ENCODE results near the gene FLCN. TPM values are rescaled to one million over a fixed set of nuclear protein-coding genes. Genes with fewer than 3 reads are reported as not detected.
"Not testable (repeated sequence)": the region's sequence is repeated elsewhere in the genome, so short reads cannot be mapped to it uniquely, and the experiment has no call there.

The FLCN gene
- polyA plus RNA-seq, 2 of the 4 experiments (the other 2 are of a cell fraction): 14.2 to 25.1 TPM

- POLR2A ChIA-PET: no interaction called here
- Histone ChIP-seq H3K4me3 (no peak overlapping the region), H3K4me1 (peaks cover 22% of the 10 kb centered on the region), H3K9me3 (no peaks in the 10 kb centered on the region), H3K4me2 (no peak overlapping the region), H3K27ac (no peak overlapping the region)
- ATAC-seq (no peak), DNase-seq (ENCODE audit: low read depth in 1 of 2, low spot score in 1 of 2) (no peak), FAIRE-seq (no peak)
- CTCF ChIA-PET: interaction anchor here (0.7 kb wide), 1 partner anchor 71 kb away, joined by 3 read pairs; no protein-coding TSS in a partner anchor
- whole genome bisulfite sequencing (ENCODE audit: missing lambda C conversion rate): 73% methylated on average over 3 of the region's 3 CpGs
- TF ChIP-seq FOSL2 (IDR thresholded peaks at IDR 0.05): no peak
- TF ChIP-seq FOSL2 (CRISPR knock-in tag; IDR thresholded peaks at IDR 0.05): no peak
- TF ChIP-seq JUN (IDR thresholded peaks at IDR 0.05): no peak
Observed at GRCh38 chr17:17186051-17186450, 50.9 kb downstream of the FLCN start.

GRCh38 chr17:17184985-17185757 is 51.8 kb downstream of the FLCN start:
- POLR2A ChIA-PET; FAIRE-seq; ATAC-seq; DNase-seq (ENCODE audit: low read depth in 1 of 2, low spot score in 1 of 2); H3K4me2 ChIP-seq; H3K9me3 ChIP-seq; H3K4me3 ChIP-seq; H3K27ac ChIP-seq: not testable (repeated sequence)
- peaks cover 13% of the 10 kb centered on the region; the same call in 2 of the 3 replicates for H3K4me1 ChIP-seq
- 84% methylated on average over 13 of the region's 13 CpGs for WGBS (ENCODE audit: missing lambda C conversion rate)
- CTCF ChIA-PET: interaction anchor here (1.3 kb wide), 1 partner anchor 17 kb away, joined by 5 read pairs; no protein-coding TSS in a partner anchor

DNA sequence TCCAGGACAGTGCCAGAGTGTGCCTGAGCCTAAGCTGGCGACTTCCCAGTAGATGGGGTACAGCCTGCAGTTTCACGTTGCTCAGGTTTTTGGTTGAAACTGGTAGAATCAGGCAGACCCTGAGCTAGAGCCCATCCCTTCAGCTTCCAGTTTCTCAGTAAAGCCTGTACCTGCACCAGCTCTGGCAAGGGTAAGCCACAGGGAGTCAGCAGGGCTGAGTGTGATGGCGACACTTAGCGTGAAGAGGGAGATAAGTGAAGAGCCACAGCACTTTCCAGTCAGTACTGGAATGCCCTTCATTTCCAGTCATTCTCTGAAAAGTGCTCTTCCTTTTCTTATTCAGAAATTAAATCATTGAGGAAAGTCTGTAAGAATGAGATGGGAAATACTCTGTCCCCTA is 53.2 kb downstream of the FLCN start:
- POLR2A ChIA-PET: no interaction called here
- no peak for FAIRE-seq

DNA sequence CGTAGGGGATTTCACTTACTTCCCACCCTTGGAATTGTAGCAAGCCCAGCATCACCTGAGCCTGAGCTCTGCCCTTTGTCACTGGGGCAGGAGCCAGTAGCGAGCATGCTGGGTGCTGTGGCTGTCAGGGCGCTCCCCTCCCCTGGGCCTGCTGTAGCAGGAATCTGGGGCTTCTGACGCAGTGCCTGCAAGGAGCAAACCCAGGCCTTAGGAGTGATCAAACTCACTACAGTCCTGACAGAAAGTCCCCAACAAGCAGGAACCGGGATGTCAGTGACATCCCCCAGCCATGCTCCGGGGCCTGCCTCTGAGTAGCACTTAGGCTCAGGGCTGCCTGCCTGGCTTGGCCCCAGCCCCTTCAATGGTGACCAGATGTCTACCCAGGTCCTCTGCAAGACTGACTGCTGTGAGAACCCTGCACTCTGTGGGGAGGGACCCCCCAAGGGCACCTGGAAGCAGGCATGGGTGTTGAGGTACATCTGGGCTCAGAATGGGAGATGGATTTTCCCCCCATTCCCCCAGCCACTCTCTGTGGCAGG is 54.3 kb downstream of the FLCN start:
- no peak for TF ChIP-seq CEBPB (IDR thresholded peaks at IDR 0.05)
- TF ChIP-seq CBX8 (IDR thresholded peaks at IDR 0.05): no peak
- TF ChIP-seq, protein P1, sequence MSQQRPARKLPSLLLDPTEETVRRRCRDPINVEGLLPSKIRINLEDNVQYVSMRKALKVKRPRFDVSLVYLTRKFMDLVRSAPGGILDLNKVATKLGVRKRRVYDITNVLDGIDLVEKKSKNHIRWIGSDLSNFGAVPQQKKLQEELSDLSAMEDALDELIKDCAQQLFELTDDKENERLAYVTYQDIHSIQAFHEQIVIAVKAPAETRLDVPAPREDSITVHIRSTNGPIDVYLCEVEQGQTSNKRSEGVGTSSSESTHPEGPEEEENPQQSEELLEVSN (IDR thresholded peaks at IDR 0.05; ENCODE audit: borderline replicate concordance, low read depth): no peak
- TF ChIP-seq ZSCAN20 (CRISPR knock-in tag; IDR thresholded peaks at IDR 0.05): no peak
- TF ChIP-seq MYC (IDR thresholded peaks at IDR 0.05; ENCODE audit: borderline replicate concordance, low read length): no peak
- no peak for TF ChIP-seq HDAC2 (IDR thresholded peaks at IDR 0.05)
- TF ChIP-seq MAZ (IDR thresholded peaks at IDR 0.05; ENCODE audit: borderline replicate concordance, low read depth, low read length): no peak
- TF ChIP-seq ATOH8 (CRISPR knock-in tag; IDR thresholded peaks at IDR 0.05; ENCODE audit: low read depth): no peak
- TF ChIP-seq, protein P2, sequence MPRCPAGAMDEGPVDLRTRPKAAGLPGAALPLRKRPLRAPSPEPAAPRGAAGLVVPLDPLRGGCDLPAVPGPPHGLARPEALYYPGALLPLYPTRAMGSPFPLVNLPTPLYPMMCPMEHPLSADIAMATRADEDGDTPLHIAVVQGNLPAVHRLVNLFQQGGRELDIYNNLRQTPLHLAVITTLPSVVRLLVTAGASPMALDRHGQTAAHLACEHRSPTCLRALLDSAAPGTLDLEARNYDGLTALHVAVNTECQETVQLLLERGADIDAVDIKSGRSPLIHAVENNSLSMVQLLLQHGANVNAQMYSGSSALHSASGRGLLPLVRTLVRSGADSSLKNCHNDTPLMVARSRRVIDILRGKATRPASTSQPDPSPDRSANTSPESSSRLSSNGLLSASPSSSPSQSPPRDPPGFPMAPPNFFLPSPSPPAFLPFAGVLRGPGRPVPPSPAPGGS (IDR thresholded peaks at IDR 0.05): no peak
- TF ChIP-seq KDM5A (IDR thresholded peaks at IDR 0.05): no peak
- FAIRE-seq (no peak), DNase-seq (ENCODE audit: low read depth in 1 of 2, low spot score in 1 of 2) (no peak), ATAC-seq (no peak; a peak in 1 of 6 replicates)
- Histone ChIP-seq H3K27ac (no peak overlapping the region), H3K4me2 (no peak overlapping the region), H3K4me1 (0 out of 3 replicates have a peak, but pooled peaks cover 4% of the 10 kb centered on the region), H3K4me3 (no peak overlapping the region), H3K9me3 (no peaks in the 10 kb centered on the region)
- ChIA-PET POLR2A (no interaction called here), CTCF (interaction anchor here (1.1 to 1.9 kb wide), 4 partner anchors 9 to 182 kb away, joined by 3 to 6 read pairs (median 3); no protein-coding TSS in a partner anchor)
- 86% methylated on average over 5 of the region's 6 CpGs for WGBS (ENCODE audit: missing lambda C conversion rate)

More for the DNA sequence above, 53.2 kb downstream of the FLCN start:
- WGBS (ENCODE audit: missing lambda C conversion rate): 98% methylated on average over 4 of the region's 4 CpGs
- no peak overlapping the region for H3K4me3 ChIP-seq
- H3K27ac ChIP-seq: no peak overlapping the region
- H3K4me1 ChIP-seq: 0 out of 3 replicates have a peak, but pooled peaks cover 4% of the 10 kb centered on the region
- TF ChIP-seq KDM5A (IDR thresholded peaks at IDR 0.05) (no peak), RNF2 (IDR thresholded peaks at IDR 0.05; ENCODE audit: borderline replicate concordance, low read depth) (no peak), CHD4 (IDR thresholded peaks at IDR 0.05; ENCODE audit: borderline replicate concordance) (no peak), TFCP2L1 (CRISPR knock-in tag; IDR thresholded peaks at IDR 0.05) (no peak), EHF (CRISPR knock-in tag; IDR thresholded peaks at IDR 0.05) (no peak), NR3C1 (IDR thresholded peaks at IDR 0.05) (no peak), ZSCAN20 (CRISPR knock-in tag; IDR thresholded peaks at IDR 0.05) (no peak), MYC (IDR thresholded peaks at IDR 0.05; ENCODE audit: borderline replicate concordance, low read length) (no peak), SREBF2 (IDR thresholded peaks at IDR 0.05) (no peak), HDAC2 (IDR thresholded peaks at IDR 0.05) (no peak), ZFP36 (IDR thresholded peaks at IDR 0.05; ENCODE audit: borderline replicate concordance, partially characterized antibody) (no peak), NFE2L2 (conservative IDR thresholded peaks at IDR 0.05; ENCODE audit: low read length) (no peak)
- TF ChIP-seq, protein P3, sequence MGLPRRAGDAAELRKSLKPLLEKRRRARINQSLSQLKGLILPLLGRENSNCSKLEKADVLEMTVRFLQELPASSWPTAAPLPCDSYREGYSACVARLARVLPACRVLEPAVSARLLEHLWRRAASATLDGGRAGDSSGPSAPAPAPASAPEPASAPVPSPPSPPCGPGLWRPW (IDR thresholded peaks at IDR 0.05): no peak
- TF ChIP-seq, protein P4, sequence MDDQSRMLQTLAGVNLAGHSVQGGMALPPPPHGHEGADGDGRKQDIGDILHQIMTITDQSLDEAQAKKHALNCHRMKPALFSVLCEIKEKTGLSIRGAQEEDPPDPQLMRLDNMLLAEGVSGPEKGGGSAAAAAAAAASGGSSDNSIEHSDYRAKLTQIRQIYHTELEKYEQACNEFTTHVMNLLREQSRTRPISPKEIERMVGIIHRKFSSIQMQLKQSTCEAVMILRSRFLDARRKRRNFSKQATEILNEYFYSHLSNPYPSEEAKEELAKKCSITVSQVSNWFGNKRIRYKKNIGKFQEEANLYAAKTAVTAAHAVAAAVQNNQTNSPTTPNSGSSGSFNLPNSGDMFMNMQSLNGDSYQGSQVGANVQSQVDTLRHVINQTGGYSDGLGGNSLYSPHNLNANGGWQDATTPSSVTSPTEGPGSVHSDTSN (IDR thresholded peaks at IDR 0.05): no peak
- TF ChIP-seq, protein P5, sequence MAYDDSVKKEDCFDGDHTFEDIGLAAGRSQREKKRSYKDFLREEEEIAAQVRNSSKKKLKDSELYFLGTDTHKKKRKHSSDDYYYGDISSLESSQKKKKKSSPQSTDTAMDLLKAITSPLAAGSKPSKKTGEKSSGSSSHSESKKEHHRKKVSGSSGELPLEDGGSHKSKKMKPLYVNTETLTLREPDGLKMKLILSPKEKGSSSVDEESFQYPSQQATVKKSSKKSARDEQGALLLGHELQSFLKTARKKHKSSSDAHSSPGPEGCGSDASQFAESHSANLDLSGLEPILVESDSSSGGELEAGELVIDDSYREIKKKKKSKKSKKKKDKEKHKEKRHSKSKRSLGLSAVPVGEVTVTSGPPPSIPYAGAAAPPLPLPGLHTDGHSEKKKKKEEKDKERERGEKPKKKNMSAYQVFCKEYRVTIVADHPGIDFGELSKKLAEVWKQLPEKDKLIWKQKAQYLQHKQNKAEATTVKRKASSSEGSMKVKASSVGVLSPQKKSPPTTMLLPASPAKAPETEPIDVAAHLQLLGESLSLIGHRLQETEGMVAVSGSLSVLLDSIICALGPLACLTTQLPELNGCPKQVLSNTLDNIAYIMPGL (CRISPR knock-in tag; IDR thresholded peaks at IDR 0.05; ENCODE audit: borderline replicate concordance): no peak
- ATAC-seq: no peak
- H3K4me2 ChIP-seq: no peak overlapping the region
- H3K9me3 ChIP-seq: no peaks in the 10 kb centered on the region
- CTCF ChIA-PET: interaction anchor here (0.8 to 1.9 kb wide), 7 partner anchors 9 to 183 kb away, joined by 3 to 6 read pairs (median 3); no protein-coding TSS in a partner anchor
- no peak for DNase-seq (ENCODE audit: low read depth in 1 of 2, low spot score in 1 of 2)

All from A549 (cell line).